ENCODE results near the gene ADPRH.
"Not testable (repeated sequence)": the region's sequence is repeated elsewhere in the genome, so short reads cannot be mapped to it uniquely, and the experiment has no call there.

The ADPRH gene

DNA sequence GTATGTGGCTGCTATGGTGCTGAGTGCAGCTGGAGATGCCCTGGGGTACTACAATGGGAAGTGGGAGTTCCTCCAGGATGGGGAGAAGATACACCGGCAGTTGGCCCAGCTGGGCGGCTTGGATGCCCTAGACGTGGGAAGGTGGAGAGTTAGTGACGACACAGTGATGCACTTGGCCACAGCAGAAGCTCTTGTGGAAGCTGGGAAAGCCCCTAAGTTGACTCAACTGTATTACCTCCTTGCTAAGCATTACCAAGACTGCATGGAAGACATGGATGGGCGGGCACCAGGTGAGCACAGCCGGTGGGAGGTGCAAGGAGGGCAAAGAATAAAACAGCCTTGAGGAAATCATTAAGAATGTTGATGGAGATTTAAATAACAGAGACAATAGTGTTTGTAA is 2.9 kb downstream of the ADPRH start:
- no peaks in the 10 kb centered on the region for H3K27me3 ChIP-seq (ENCODE audit: control insufficient read depth, insufficient read depth, low read length)
- no peak overlapping the region for H3K4me3 ChIP-seq (ENCODE audit: low read length)
- H3K36me3 ChIP-seq (ENCODE audit: control insufficient read depth, insufficient read depth, low read length) = no peaks in the 10 kb centered on the region
- H3K27ac ChIP-seq (ENCODE audit: low read length) = no peak overlapping the region
- H3K9me3 ChIP-seq (ENCODE audit: control insufficient read depth, insufficient read depth, low read length) = no peaks in the 10 kb centered on the region
- DNase-seq (ENCODE audit: low read depth, low spot score) = no peak
- WGBS (ENCODE audit: insufficient coverage, insufficient read length) = no CpG with 5 or more reads among the region's 6 CpGs
- no peaks in the 10 kb centered on the region; the same call in 1 of the 2 replicates for H3K4me1 ChIP-seq (ENCODE audit: control insufficient read depth, insufficient read depth, low read length)

DNA sequence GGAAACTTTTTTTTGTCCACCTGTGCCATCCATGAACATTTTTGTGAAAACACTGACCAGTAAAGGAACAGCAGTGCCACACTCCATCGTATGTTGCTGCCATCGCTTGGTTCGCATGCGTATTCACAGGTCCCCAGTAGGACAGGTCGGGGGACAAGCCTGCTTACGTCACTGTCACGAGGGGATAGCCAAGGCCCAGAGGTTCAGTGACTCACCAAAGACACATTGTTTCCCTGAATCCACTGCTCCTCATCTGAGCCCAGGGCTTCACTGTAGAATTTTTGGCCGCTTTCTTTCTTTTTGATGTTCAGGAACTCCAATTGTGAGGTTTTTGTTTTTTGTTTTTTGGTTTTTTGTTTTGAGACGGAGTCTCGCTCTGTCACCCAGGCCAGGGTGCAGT is 5.9 kb downstream of the ADPRH start:
- Histone ChIP-seq H3K27ac (ENCODE audit: low read length) (no peak overlapping the region), H3K36me3 (ENCODE audit: control insufficient read depth, insufficient read depth, low read length) (no peaks in the 10 kb centered on the region), H3K27me3 (ENCODE audit: control insufficient read depth, insufficient read depth, low read length) (no peaks in the 10 kb centered on the region), H3K4me3 (ENCODE audit: low read length) (no peak overlapping the region), H3K4me1 (ENCODE audit: control insufficient read depth, insufficient read depth, low read length) (peaks cover 3% of the 10 kb centered on the region; the same call in 1 of the 2 replicates), H3K9me3 (ENCODE audit: control insufficient read depth, insufficient read depth, low read length) (no peaks in the 10 kb centered on the region)
- DNase-seq (ENCODE audit: low read depth, low spot score) = no peak
- WGBS (ENCODE audit: insufficient coverage, insufficient read length) = no CpG with 5 or more reads among the region's 10 CpGs

DNA sequence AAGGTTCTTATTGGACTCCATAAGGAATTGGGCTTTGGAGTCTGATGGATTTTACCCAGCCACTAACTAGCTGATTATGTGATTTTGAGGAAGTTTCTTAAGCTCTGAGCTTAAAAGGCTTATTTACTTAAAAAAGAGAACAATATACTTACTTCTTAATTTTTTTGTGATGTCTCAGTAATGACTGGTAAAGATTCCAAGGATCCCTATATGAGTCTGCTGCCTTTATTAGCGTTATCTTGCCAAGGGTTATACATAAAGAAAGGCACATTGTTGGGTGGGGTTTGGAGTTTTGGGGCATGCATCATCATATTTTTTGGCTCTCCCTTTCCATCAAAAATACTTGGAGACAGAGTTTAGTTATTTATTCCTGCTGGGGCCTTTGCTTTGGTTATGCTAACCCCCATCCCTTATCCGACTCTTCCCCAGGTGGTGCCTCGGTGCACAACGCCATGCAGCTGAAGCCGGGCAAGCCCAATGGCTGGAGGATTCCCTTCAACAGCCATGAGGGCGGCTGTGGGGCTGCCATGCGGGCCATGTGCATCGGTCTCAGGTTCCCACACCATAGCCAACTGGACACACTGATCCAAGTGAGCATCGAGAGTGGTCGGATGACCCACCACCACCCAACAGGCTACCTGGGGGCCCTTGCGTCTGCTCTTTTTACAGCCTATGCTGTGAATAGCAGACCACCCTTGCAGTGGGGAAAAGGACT is 6.7 kb downstream of the ADPRH start:
- Histone ChIP-seq H3K36me3 (ENCODE audit: control insufficient read depth, insufficient read depth, low read length) (no peaks in the 10 kb centered on the region), H3K27me3 (ENCODE audit: control insufficient read depth, insufficient read depth, low read length) (no peaks in the 10 kb centered on the region), H3K9me3 (ENCODE audit: control insufficient read depth, insufficient read depth, low read length) (peaks cover 1% of the 10 kb centered on the region; the same call in 1 of the 2 replicates), H3K27ac (ENCODE audit: low read length) (no peak overlapping the region), H3K4me1 (ENCODE audit: control insufficient read depth, insufficient read depth, low read length) (peaks cover 3% of the 10 kb centered on the region; the same call in 1 of the 2 replicates), H3K4me3 (ENCODE audit: low read length) (no peak overlapping the region)
- whole genome bisulfite sequencing (ENCODE audit: insufficient coverage, insufficient read length) = no CpG with 5 or more reads among the region's 11 CpGs
- DNase-seq (ENCODE audit: low read depth, low spot score) = no peak

DNA sequence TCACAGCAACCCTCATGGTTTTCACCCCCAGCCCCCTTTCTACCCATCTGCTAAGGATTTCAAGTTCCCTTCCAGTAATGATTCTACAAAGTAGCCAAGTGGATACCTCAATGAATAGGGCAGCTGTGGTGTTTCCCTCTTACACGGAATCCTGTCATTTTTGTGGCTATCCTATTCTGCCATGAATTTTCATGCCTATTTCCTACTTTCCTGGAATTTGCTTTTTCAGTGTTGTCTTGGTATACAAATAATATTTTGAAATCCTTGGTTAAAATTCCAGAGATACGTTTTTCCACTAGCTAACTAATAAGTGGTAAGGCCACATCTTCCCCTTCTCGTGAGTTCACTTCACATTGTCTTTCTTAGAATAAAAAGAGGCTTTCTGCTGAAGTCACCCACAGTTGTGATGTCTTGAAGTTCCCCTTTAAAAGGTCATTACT is 7.5 kb downstream of the ADPRH start:
- H3K36me3 ChIP-seq (ENCODE audit: control insufficient read depth, insufficient read depth, low read length) = no peaks in the 10 kb centered on the region
- peaks cover 1% of the 10 kb centered on the region; the same call in 1 of the 2 replicates for H3K9me3 ChIP-seq (ENCODE audit: control insufficient read depth, insufficient read depth, low read length)
- no peak overlapping the region for H3K27ac ChIP-seq (ENCODE audit: low read length)
- no peak overlapping the region for H3K4me3 ChIP-seq (ENCODE audit: low read length)
- no peaks in the 10 kb centered on the region for H3K27me3 ChIP-seq (ENCODE audit: control insufficient read depth, insufficient read depth, low read length)
- peaks cover 3% of the 10 kb centered on the region; the same call in 1 of the 2 replicates for H3K4me1 ChIP-seq (ENCODE audit: control insufficient read depth, insufficient read depth, low read length)
- WGBS (ENCODE audit: insufficient coverage, insufficient read length) = no CpG with 5 or more reads among the region's 3 CpGs
- no peak for DNase-seq (ENCODE audit: low read depth, low spot score)

DNA sequence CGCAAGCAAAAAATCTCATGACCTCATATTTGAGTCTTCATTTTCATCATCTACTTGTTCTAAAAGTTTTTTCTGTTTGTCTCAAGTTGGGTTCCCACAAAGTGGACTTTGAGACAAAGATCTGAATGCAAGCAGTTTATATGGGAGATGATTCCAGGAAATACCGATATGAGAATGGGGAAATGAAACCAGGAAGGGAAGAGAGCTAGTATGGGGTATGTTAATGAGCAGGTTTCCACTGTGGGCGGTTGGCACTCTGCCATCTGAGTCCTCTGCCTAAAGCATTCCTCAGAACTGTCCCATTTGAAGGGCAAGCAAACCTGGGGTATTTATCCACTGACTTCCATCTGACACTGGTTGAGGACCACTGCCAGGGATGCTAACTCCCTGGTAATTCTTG is 8.8 kb downstream of the ADPRH start:
- no peaks in the 10 kb centered on the region for H3K27me3 ChIP-seq (ENCODE audit: control insufficient read depth, insufficient read depth, low read length)

DNA sequence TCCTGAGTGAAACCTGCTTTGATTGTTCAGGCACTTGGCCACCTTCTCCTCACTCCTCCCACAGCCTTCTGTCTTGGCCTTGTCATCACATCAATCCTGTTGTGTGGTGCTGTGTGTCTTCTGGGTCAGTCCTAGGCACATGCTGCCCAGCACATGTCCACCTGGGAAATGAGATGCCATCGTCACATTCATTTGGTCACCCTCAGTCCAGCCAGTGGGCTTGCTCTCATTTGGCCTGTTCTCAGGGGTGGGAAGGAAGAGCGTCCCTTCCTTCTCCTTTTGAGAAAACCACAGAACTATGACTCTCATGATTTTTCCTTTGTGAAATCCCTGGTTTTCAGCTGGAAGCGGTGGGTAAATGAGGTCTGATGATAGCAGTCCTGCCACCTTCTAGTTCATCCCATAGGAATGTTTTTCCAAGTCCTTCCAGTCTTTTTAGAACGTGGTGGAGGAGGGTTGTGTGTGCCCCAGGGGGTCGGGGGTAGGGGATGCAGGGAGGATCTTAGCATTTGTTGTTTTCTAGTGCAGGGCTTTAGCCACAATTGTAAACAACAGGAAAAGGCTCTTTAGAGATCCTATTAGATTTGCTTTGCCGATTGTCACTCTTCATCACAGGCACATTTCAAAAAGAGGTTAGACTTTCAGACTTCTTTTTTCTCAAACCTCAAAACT is 9.9 kb downstream of the ADPRH start:
- Histone ChIP-seq H3K36me3 (ENCODE audit: control insufficient read depth, insufficient read depth, low read length) (no peaks in the 10 kb centered on the region), H3K4me1 (ENCODE audit: control insufficient read depth, insufficient read depth, low read length) (peaks cover 3% of the 10 kb centered on the region; the same call in 1 of the 2 replicates), H3K27ac (ENCODE audit: low read length) (no peak overlapping the region), H3K9me3 (ENCODE audit: control insufficient read depth, insufficient read depth, low read length) (peaks cover 1% of the 10 kb centered on the region; the same call in 1 of the 2 replicates), H3K4me3 (ENCODE audit: low read length) (no peak overlapping the region), H3K27me3 (ENCODE audit: control insufficient read depth, insufficient read depth, low read length) (no peaks in the 10 kb centered on the region)
- no CpG with 5 or more reads among the region's 6 CpGs for WGBS (ENCODE audit: insufficient coverage, insufficient read length)
- DNase-seq (ENCODE audit: low read depth, low spot score) = no peak

More for the DNA sequence above, 8.8 kb downstream of the ADPRH start:
- Histone ChIP-seq H3K27ac (ENCODE audit: low read length) (no peak overlapping the region), H3K36me3 (ENCODE audit: control insufficient read depth, insufficient read depth, low read length) (no peaks in the 10 kb centered on the region), H3K4me3 (ENCODE audit: low read length) (no peak overlapping the region), H3K9me3 (ENCODE audit: control insufficient read depth, insufficient read depth, low read length) (peaks cover 1% of the 10 kb centered on the region; the same call in 1 of the 2 replicates), H3K4me1 (ENCODE audit: control insufficient read depth, insufficient read depth, low read length) (peaks cover 3% of the 10 kb centered on the region; the same call in 1 of the 2 replicates)
- WGBS (ENCODE audit: insufficient coverage, insufficient read length) = no CpG with 5 or more reads among the region's 3 CpGs
- no peak for DNase-seq (ENCODE audit: low read depth, low spot score)

DNA sequence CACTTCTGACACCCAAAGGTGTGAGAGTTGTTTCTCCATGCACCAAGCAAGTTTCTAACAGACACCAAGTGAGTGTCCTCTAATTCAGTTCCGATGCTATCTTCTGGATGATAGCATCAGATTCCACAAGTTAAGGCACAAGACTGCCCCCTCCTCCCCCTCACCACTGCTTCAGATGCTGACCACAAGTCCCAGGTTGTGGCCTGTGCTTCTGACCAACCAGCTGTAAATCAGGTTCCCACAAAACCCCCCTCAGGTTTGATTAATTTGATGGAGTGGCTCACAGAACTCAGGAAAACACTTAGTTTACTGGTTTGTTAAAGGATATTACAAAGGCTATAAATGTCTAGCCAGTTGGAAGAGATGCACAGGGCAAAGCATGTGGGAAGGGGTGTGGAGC is 11.4 kb downstream of the ADPRH start:
- no peaks in the 10 kb centered on the region for H3K27me3 ChIP-seq (ENCODE audit: control insufficient read depth, insufficient read depth, low read length)
- H3K9me3 ChIP-seq (ENCODE audit: control insufficient read depth, insufficient read depth, low read length) = peaks cover 1% of the 10 kb centered on the region; the same call in 1 of the 2 replicates
- no CpG with 5 or more reads among the region's 1 CpG for WGBS (ENCODE audit: insufficient coverage, insufficient read length)
- no peak for DNase-seq (ENCODE audit: low read depth, low spot score)
- no peaks in the 10 kb centered on the region for H3K36me3 ChIP-seq (ENCODE audit: control insufficient read depth, insufficient read depth, low read length)
- no peak overlapping the region for H3K27ac ChIP-seq (ENCODE audit: low read length)
- peaks cover 3% of the 10 kb centered on the region; the same call in 1 of the 2 replicates for H3K4me1 ChIP-seq (ENCODE audit: control insufficient read depth, insufficient read depth, low read length)
- no peak overlapping the region for H3K4me3 ChIP-seq (ENCODE audit: low read length)

DNA sequence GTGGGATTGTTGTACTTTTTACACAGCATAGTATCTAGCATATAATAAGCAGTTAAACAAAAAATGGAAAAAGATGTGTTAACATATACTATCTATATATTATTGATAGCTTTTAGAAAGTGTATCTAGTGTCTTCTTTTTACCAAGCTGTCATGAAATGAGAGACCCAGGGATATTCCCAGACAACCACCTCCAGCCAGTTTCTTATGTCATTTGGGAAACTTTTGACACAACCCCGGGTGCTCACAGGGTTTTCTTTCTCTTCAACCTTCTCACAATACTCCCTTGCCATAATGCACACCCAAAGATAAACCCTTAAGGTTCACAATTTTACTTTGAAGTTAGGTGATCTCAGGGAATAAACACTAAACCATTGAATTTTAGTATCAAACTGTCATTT is 13.6 kb downstream of the ADPRH start:
- H3K4me3 ChIP-seq (ENCODE audit: low read length) = no peak overlapping the region
- no CpG with 5 or more reads among the region's 1 CpG for WGBS (ENCODE audit: insufficient coverage, insufficient read length)
- no peak overlapping the region for H3K27ac ChIP-seq (ENCODE audit: low read length)
- peaks cover 1% of the 10 kb centered on the region; the same call in 1 of the 2 replicates for H3K9me3 ChIP-seq (ENCODE audit: control insufficient read depth, insufficient read depth, low read length)
- no peak for DNase-seq (ENCODE audit: low read depth, low spot score)
- H3K4me1 ChIP-seq (ENCODE audit: control insufficient read depth, insufficient read depth, low read length) = peaks cover 3% of the 10 kb centered on the region; the same call in 1 of the 2 replicates
- H3K36me3 ChIP-seq (ENCODE audit: control insufficient read depth, insufficient read depth, low read length) = no peaks in the 10 kb centered on the region
- H3K27me3 ChIP-seq (ENCODE audit: control insufficient read depth, insufficient read depth, low read length) = no peaks in the 10 kb centered on the region

DNA sequence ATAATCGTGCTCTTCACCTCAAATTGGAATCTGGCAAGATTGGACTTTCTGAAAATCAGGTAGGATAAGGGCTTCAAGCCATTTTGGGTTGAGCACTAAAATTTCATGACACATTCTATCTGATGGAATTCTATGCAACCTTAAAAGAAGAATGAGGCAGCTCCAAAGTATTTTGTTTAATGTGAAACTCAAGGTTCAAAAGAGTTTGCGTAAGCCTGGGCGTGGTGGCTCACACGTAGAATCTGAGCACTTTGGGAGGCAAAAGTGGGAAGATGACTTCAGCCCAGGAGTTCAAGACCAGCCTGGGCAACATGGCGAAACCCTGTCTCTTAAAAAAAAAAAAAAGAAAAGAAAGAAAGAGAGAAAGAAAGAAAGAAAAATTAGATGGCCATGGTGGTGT is 14.8 kb downstream of the ADPRH start:
- no CpG with 5 or more reads among the region's 5 CpGs for WGBS (ENCODE audit: insufficient coverage, insufficient read length)
- H3K27ac ChIP-seq (ENCODE audit: low read length) = no peak overlapping the region
- H3K36me3 ChIP-seq (ENCODE audit: control insufficient read depth, insufficient read depth, low read length) = no peaks in the 10 kb centered on the region
- peaks cover 1% of the 10 kb centered on the region; the same call in 1 of the 2 replicates for H3K9me3 ChIP-seq (ENCODE audit: control insufficient read depth, insufficient read depth, low read length)
- H3K27me3 ChIP-seq (ENCODE audit: control insufficient read depth, insufficient read depth, low read length) = peaks cover 2% of the 10 kb centered on the region
- DNase-seq (ENCODE audit: low read depth, low spot score) = no peak
- H3K4me3 ChIP-seq (ENCODE audit: low read length) = no peak overlapping the region
- peaks cover 1% of the 10 kb centered on the region; the same call in 1 of the 2 replicates for H3K4me1 ChIP-seq (ENCODE audit: control insufficient read depth, insufficient read depth, low read length)

DNA sequence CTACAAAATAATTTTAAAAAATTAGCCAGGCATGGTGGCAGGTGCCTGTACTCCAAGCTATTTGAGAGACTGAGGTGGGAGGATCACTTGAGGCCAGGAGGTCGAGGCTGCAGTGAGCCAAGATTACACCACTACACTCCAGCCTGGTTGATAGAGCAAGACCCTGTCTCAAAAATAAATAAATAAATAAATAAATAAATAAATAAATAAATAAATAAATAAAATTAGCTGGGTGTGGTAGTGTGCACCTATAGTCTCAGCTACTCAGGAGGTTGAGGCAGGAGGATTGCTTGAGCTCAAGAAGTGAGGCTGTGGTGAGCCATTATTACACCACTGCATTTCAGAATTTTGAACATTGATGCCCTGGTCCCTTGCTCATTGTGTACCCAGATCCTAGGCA is 15.6 kb downstream of the ADPRH start:
- WGBS (ENCODE audit: insufficient coverage, insufficient read length) = no CpG with 5 or more reads among the region's 1 CpG
- not testable (repeated sequence) for H3K27ac ChIP-seq (ENCODE audit: low read length)

More for the DNA sequence above, 15.6 kb downstream of the ADPRH start:
- not testable (repeated sequence) for DNase-seq (ENCODE audit: low read depth, low spot score); H3K4me3 ChIP-seq (ENCODE audit: low read length); H3K27me3 ChIP-seq (ENCODE audit: control insufficient read depth, insufficient read depth, low read length); H3K36me3 ChIP-seq (ENCODE audit: control insufficient read depth, insufficient read depth, low read length); H3K4me1 ChIP-seq (ENCODE audit: control insufficient read depth, insufficient read depth, low read length); H3K9me3 ChIP-seq (ENCODE audit: control insufficient read depth, insufficient read depth, low read length)
